K562 (cell line): ENCODE measurements around the gene JSRP1. TPM values are rescaled to one million over a fixed set of nuclear protein-coding genes. Genes with fewer than 3 reads are reported as not detected.
A peak's percentile ranks its signal among the peaks of the same experiment; 100 is the strongest.

Source experiments
- ATAC-seq: fragments of 200-7000 bp; cut with Tn5 transposase; 3 replicates; pipeline ENCODE4 v1.9.1; 2020; ENCODE audit warnings: moderate library complexity
- BruUV-seq: library from RNA; stranded (reverse); fragments of 400-500 nt; replicated peaks from 2 replicates; lab custom pipeline; 2021; lab: Mats Ljungman, UMichigan
- CTCF ChIA-PET: fragments of 300-600 bp; formaldehyde crosslinking; extraction: SDS; loops from one replicate; lab custom pipeline; 2021; ENCODE audit warnings: low intra/inter-chr PET ratio; lab: Yijun Ruan, JAX
- POLR2A ChIA-PET: fragments of 300-600, 350-650 bp; sonication (Branson Sonifier 250); formaldehyde crosslinking; extraction: SDS; loops from one replicate; lab custom pipeline; 2021; ENCODE audit warnings: antibody characterized with exemption, inconsistent platforms; lab: Yijun Ruan, JAX
- DNase-seq, 4 experiments: peaks; one replicate each; pipeline versions ENCODE4 v3.0.0 to v3.0.0-alpha.2; 2011 to 2018; ENCODE audit warnings: low spot score in 3 of 4, mixed read lengths in 3 of 4; ENCODE audit errors: extremely low read depth in 1 of 4
- FAIRE-seq: peaks from 2 replicates; lab custom pipeline; 2011; peaks lifted over from hg19 to GRCh38; lab: Jason Lieb, UNC
- H2AFZ ChIP-seq: 2 replicates; pipeline ENCODE4 v1.6.0; 2011; ENCODE audit warnings: low read depth, low read length, control low read depth, inconsistent platforms
- H3K27ac ChIP-seq: fragments of 200-600 bp; 3 replicates; pipeline ENCODE4 v1.8.0; 2011; ENCODE audit warnings: low read depth, mild to moderate bottlenecking, control low read depth, inconsistent platforms, low read length, moderate library complexity, mixed read lengths; ENCODE audit errors: extremely low read depth
- H3K27me3 ChIP-seq, 2 experiments: fragments of 300-600 bp in 1 of 2; 2 replicates in 1 of 2; 3 replicates in 1 of 2; pipeline versions ENCODE4 v1.6.0 to v1.8.0; 2011; ENCODE audit warnings: inconsistent platforms in 2 of 2, low read length in 2 of 2, mild to moderate bottlenecking in 1 of 2, mixed read lengths in 1 of 2, moderate library complexity in 1 of 2; ENCODE audit not compliant: control insufficient read depth in 2 of 2, insufficient read depth in 2 of 2
- H3K36me3 ChIP-seq: fragments of 300-600 bp; 3 replicates; pipeline ENCODE4 v1.8.0; 2011; ENCODE audit warnings: mild to moderate bottlenecking, low read length, inconsistent platforms; ENCODE audit not compliant: control insufficient read depth, insufficient read depth
- H3K4me1 ChIP-seq, 2 experiments: fragments of 200-600 bp in 1 of 2; replicated peaks in 1 of 2; 2 replicates in 1 of 2; 3 replicates in 1 of 2; pipeline versions ENCODE4 v1.5.1 to v1.8.0; 2011; ENCODE audit warnings: inconsistent platforms in 2 of 2, low read length in 2 of 2, mild to moderate bottlenecking in 1 of 2, mixed read lengths in 1 of 2, moderate library complexity in 1 of 2; ENCODE audit not compliant: control insufficient read depth in 2 of 2, insufficient read depth in 2 of 2
- H3K4me2 ChIP-seq: 2 replicates; pipeline ENCODE4 v1.6.1; 2011; ENCODE audit warnings: low read length, control low read depth, inconsistent platforms, mixed read lengths; ENCODE audit not compliant: insufficient read depth
- H3K4me3 ChIP-seq: fragments of 200-600 bp; sonication (generic), shearing (Covaris generic); 2 replicates; pipeline ENCODE4 v1.5.1; 2016; ENCODE audit warnings: control low read depth, inconsistent platforms
- H3K79me2 ChIP-seq: fragments of 200-600 bp; 3 replicates; pipeline ENCODE4 v1.8.0; 2011; ENCODE audit warnings: low read length, inconsistent platforms; ENCODE audit not compliant: control insufficient read depth, insufficient read depth
- H3K9ac ChIP-seq, 2 experiments: 2 replicates each; pipeline versions ENCODE4 v1.6.0 to v1.6.1; 2011; ENCODE audit warnings: low read depth in 2 of 2, low read length in 2 of 2, control low read depth in 1 of 2, inconsistent platforms in 1 of 2, mild to moderate bottlenecking in 1 of 2, mixed read lengths in 1 of 2; ENCODE audit not compliant: insufficient read depth in 1 of 2
- H3K9me1 ChIP-seq: one replicate; pipeline ENCODE4 v1.6.0; 2011; ENCODE audit warnings: inconsistent platforms, mild to moderate bottlenecking, low read length, moderate library complexity; ENCODE audit not compliant: control insufficient read depth, insufficient read depth
- H3K9me3 ChIP-seq: replicated peaks from 2 replicates; pipeline ENCODE4 v1.5.1; 2011; ENCODE audit warnings: low read depth, low read length, inconsistent platforms; ENCODE audit not compliant: control insufficient read depth, insufficient read depth
- H4K20me1 ChIP-seq: replicated peaks from 2 replicates; pipeline ENCODE4 v1.6.1; 2011; ENCODE audit warnings: low read length, inconsistent platforms, mixed read lengths; ENCODE audit not compliant: control insufficient read depth, insufficient read depth
- ELK1 ChIP-seq: sonication (generic); formaldehyde crosslinking; IDR thresholded peaks from 2 replicates; pipeline ENCODE4 v1.8.1; 2022; ENCODE audit warnings: missing genetic modification reagents
- STAT5A ChIP-seq: IDR thresholded peaks from 2 replicates; pipeline ENCODE4 v1.6.1; 2012; ENCODE audit warnings: low read length, inconsistent platforms, borderline replicate concordance
- ZBTB33 ChIP-seq: sonication (generic); formaldehyde crosslinking; IDR thresholded peaks from 2 replicates; pipeline ENCODE4 v1.8.1; 2023; ENCODE audit warnings: mild to moderate bottlenecking, missing genetic modification reagents
- ZFP36 ChIP-seq: fragments of 150-350 bp; IDR thresholded peaks from 2 replicates; pipeline ENCODE4 v1.6.1; 2018; ENCODE audit warnings: low read length, low read depth; ENCODE audit not compliant: partially characterized antibody
- WGBS: fragments of 100-300 bp; shearing (Covaris generic); methylation state at CpG from one replicate; pipeline ENCODE4 v1.1.6; 2016; ENCODE audit warnings: low coverage, mixed read lengths; ENCODE audit not compliant: insufficient coverage; ENCODE audit errors: missing lambda C conversion rate; 5-methylcytosine and 5-hydroxymethylcytosine counted together
- in situ Hi-C: fragments of 300-500 bp; cut with MboI; formaldehyde crosslinking; loops from 4 replicates; pipeline ENCODE4 v1.15.0; 2018; ENCODE audit warnings: inconsistent platforms, mixed read lengths
- intact Hi-C: fragments of 100-400 bp; cut with micrococcal nuclease; formaldehyde crosslinking; loops from 2 replicates; pipeline ENCODE4 v1.14.2; 2022
- polyA plus RNA-seq, 8 experiments: library from polyadenylated mRNA; depleted of rRNA in 4 of 8; stranded (reverse) in 5 of 8; unstranded in 3 of 8; fragments of >200 nt; fragmentation: Nextera tagmentation in 2 of 8; fragmentation: Illumina TruSeq in 1 of 8; extraction: Ambion mirVana in 2 of 8; extraction: Trizol in 1 of 8; gene quantifications; 2 replicates each; pipeline versions ENCODE4 v1.2.1 to v1.2.3, GENCODE V29; 2011 to 2014; ENCODE audit warnings: inconsistent platforms in 1 of 8, missing spikeins in 1 of 8
- total RNA-seq, 7 experiments: library from RNA; depleted of rRNA in 6 of 7; stranded (reverse); fragments of >200 nt in 6 of 7; fragmentation: Illumina TruSeq in 2 of 7; extraction: Trizol in 2 of 7; gene quantifications; 2 replicates each; pipeline versions ENCODE4 v1.2.1 to v1.2.3, GENCODE V29; 2011 to 2021; ENCODE audit warnings: low replicate concordance in 1 of 7

Gene JSRP1
- total and polyA plus RNA-seq, 9 of the 15 experiments (the other 6 are each of a cell fraction or from before 2014, with no cell fraction given): 0.08 to 1.2 (median 0.51) TPM; not detected in 4

DNA sequence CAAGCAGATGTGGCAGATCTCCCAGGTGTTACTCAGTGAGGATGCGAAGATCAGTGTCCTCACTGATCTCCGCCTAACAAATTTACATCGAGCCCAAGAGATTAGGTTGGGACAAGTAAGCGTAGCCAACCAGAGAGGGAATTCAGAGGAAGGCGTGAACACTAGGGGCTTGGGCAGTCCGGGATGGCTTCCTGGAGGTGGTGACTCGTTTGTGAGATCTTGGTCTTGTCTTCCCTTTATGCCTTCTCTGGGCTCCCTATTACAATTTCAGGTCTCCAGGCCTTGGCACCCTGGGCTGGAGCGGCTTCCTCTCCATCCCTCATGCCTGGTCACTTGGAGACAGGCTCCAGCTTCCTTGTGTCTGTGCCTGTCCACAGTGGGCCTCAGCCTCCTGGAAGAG is 13.4 kb downstream of the JSRP1 start:
- FAIRE-seq (no peak), ATAC-seq (no peak), DNase-seq (no peak)
- Histone ChIP-seq H2AFZ (no peak overlapping the region), H3K36me3 (peaks cover 87% of the 10 kb centered on the region; the same call in 2 of the 3 replicates), H4K20me1 (peaks cover 53% of the 10 kb centered on the region), H3K27ac (no peak overlapping the region), H3K4me2 (no peak overlapping the region), H3K4me1 (peaks cover 25 to 64% of the 10 kb centered on the region in 2 experiments), H3K27me3 (no peaks in the 10 kb centered on the region), H3K79me2 (peaks cover 65% of the 10 kb centered on the region), H3K9me3 (no peaks in the 10 kb centered on the region), H3K4me3 (no peak overlapping the region), H3K9me1 (peaks cover 19% of the 10 kb centered on the region), H3K9ac (peak overlapping the region in 1 of 2 experiments; percentile 27; a peak in 1 of 4 replicates)
- 93% methylated on average over 8 of the region's 8 CpGs for WGBS
- intact Hi-C loops: no loop called here
- ChIA-PET POLR2A (interaction anchor here (0.6 to 1.3 kb wide), 3 partner anchors 8 to 21 kb away, joined by 3 read pairs; no protein-coding TSS in a partner anchor), CTCF (interaction anchor here (0.6 kb wide), 1 partner anchor 145 kb away, joined by 3 read pairs; no protein-coding TSS in a partner anchor)
- no TSS peak for BruUV-seq
- in situ Hi-C loops: no loop called here
- TF ChIP-seq ELK1 (CRISPR knock-in tag) (no peak), ZBTB33 (CRISPR knock-in tag) (0 out of 2 replicates have a peak, but pooled peaks have one; percentile 11), ZFP36 (peak; percentile 93), STAT5A (no peak)
